Mesenteric fat pad (tissue), 1 donor: ENCODE data around the gene CDK6. TPM values are rescaled to one million over a fixed set of nuclear protein-coding genes. Genes with fewer than 3 reads are reported as not detected.

Experiments
- DNase-seq: peaks from one replicate; pipeline ENCODE4 v3.0.0-alpha.2; 2020; ENCODE audit warnings: low spot score
- total RNA-seq: library from RNA; stranded (reverse); fragmentation: NEBNext Ultra II Directional; extraction: Animal tissue kit (Norgen Biotek cat#: 25700); gene quantifications from one replicate; pipeline ENCODE4 v1.2.1, GENCODE V29; 2021
- donor health status: DM: yes; HTN: yes; CAD: no.

The CDK6 gene
- total RNA-seq, 1 donor from 2014 or later: 17.1 TPM

- no peak for DNase-seq
Observed at GRCh38 chr7:92847305-92847704, 10.9 kb upstream of the CDK6 start.

DNA sequence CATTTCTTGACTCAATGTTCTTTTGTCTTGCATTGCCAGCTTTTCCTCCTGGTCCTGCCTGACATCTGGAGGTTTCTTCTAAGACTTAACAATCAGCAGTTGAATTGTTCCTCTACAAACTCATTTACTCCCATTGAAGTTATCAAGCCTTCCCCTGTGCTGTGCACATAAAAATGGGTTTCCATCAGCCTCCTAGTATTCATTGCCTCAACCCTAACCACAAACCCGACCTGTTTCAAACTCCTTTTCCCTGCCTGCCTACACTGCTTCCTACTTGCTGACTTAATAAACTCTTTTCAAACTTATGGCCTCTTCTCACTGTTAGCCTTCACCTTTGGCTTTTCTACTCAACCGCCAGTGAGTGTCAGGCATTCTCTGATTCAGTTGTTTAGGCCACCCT, 9.4 kb upstream of the CDK6 start:
- no peak for DNase-seq

DNA sequence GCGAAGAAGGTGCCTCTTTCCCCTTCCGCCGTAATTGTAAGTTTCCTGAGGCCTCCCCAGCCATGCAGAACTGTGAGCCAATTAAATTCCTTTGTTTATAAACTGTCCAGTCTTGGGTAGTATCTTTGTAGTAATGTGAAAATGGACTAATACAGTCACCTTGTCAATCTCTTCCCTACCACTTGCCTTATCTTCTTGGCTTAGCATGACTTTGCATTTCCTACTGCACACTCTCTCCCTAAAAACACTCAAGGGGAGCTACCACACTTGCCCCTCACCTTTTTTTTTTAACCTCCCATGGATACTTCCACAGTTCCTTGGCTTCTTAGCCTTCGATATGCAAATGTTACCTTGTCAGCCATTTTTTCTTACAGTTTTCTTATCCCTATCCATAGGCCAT, 7.4 kb upstream of the CDK6 start:
- DNase-seq: no peak

- no peak for DNase-seq
Observed at GRCh38 chr7:92843034-92843760, 6.8 kb upstream of the CDK6 start.

DNA sequence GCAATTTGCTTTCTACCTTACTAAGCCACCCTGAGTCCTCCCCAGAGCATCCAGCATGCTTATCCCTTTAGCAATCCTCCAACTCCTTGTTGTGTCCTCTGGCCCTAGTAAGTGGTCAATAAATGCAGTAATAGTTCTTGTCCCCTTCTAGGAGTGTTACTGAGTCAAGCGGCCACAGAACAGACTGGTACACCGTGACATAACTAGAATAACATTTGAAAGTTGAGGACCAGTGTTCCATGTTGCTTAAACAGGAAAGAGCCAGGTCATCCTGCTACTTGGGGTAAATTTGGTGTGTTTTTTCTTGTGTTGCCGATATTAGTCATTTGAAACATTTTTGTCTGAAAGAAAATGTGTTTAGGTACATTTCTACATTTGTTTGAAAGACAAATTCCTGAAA, 4.8 kb upstream of the CDK6 start:
- DNase-seq: no peak

GRCh38 chr7:92840316-92840715, 3.9 kb upstream of the CDK6 start:
- DNase-seq: no peak

DNA sequence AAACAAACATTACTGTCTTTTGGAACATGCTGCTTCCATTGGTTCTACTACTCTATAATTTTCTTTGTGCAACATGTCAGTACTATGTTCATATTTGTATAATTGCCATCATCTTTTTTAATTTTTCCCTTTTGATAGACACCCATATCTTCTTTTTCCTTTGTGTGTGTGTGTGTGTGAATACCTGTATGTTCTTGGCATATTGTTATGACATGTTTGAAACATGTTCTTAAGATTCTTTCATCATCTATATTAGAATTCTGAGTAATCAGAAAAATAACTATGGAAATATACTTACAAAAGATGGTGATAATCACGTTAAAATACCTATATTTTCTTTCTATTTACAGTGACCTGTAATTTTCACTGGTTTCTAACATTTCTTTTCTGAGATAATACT, 3.5 kb upstream of the CDK6 start:
- no peak for DNase-seq

- no peak for DNase-seq
Observed at GRCh38 chr7:92838934-92839333, 2.6 kb upstream of the CDK6 start.

GRCh38 chr7:92837000-92837749, 802 bp upstream of the CDK6 start:
- DNase-seq: no peak

- DNase-seq: no peak
Observed at GRCh38 chr7:92835851-92836488, 403 bp downstream of the CDK6 start.

- DNase-seq: no peak
Observed at GRCh38 chr7:92835261-92835850, 1.0 kb downstream of the CDK6 start.

DNA sequence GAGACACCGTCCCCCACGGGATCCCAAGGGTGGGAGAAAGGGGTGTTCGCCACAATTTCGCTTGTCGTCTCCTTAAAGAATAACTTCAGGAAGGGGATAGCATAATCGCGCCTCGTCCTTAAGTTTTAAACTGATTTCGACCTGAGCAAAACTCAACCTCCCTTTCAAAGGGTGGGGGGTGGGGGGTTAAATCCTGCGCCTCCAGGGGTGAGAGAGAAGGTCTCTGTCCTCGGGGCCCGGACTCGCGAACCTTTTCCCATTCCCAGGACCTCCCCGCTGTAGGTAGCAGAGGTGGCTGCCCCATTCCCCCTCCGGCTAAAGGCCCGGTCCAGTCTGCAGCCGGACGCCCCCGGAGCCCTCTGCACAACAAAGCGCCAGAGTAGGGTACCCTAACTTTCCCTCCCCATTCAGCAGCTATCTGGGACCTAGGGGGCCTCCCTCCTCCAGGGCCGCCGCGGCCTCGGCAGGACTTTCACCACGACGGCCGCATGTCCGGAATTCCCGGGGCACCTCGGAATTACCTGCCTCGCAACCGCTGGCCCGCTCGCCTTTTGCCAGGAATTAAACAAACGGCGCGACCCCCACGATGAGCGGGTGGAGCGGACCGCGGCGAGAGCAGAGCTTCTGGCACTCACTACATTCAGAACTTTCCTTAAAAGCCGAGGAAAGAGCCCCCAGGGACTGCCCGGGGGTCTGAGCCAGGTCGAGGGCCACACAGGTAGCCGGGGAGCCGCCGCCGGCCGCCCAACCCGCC, 1.7 kb downstream of the CDK6 start:
- DNase-seq: no peak

- peak; percentile 93 for DNase-seq
Observed at GRCh38 chr7:92833766-92834506, 2.4 kb downstream of the CDK6 start.

DNA sequence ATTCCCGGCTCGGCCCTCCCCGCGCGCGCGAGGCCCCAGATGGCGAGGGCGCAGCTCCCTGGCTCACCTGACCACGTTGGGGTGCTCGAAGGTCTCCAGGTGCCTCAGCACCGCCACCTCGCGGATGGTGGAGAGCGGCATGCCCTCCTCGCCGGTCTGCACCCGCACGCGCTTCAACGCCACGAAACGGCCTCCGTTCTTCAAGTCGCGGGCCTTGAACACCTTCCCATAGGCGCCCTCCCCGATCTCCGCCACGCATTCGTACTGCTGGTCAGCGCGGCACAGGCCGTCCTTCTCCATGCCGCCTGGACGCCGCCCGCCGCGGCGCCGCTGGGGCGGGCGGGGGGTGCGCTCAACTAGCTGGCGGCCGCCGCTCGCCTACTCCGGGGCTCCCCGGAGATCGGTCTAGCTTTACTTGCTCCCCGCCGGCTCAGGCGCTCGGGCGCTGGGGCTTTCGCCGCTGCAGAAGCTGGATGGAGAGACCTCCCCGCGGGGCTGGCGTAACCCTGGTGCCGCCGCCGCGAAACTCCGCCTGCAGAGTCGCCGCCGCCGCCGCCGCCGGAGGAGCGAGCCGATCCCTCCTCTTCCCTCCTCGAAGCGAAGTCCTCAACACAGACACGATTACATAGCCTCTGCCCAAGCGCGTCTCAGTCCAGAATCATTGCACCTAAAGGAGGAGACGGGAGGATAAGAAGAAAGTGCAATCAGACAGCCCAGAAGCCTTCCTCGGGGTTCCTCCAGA, 3.2 kb downstream of the CDK6 start:
- peak; percentile 93 for DNase-seq

DNA sequence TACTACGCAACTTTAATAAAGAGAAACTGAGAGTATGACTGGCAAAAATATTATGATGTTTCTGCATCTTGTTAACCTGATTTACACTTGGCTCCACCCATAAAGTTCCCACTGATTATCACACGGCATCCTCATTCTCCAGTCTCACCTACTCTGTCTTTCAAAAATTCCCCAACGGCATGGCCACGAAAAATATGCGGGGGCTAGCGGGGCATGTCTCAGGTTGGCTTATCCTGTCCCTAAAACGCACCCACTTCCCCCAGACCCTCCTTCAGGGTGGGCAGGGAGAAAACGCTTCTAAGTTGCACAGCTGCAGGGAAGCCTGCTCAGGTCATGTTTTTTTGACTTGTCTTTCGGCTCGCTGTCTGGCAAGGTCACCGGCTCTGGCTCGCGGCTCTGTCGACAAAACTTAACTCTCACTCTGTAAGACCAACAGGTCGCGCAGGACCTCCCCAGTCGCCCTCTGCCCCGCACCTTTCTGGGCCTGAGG, 3.8 kb downstream of the CDK6 start:
- no peak for DNase-seq

GRCh38 chr7:92831716-92832533, 4.4 kb downstream of the CDK6 start:
- no peak for DNase-seq

GRCh38 chr7:92830532-92831110, 5.8 kb downstream of the CDK6 start:
- DNase-seq: no peak

DNA sequence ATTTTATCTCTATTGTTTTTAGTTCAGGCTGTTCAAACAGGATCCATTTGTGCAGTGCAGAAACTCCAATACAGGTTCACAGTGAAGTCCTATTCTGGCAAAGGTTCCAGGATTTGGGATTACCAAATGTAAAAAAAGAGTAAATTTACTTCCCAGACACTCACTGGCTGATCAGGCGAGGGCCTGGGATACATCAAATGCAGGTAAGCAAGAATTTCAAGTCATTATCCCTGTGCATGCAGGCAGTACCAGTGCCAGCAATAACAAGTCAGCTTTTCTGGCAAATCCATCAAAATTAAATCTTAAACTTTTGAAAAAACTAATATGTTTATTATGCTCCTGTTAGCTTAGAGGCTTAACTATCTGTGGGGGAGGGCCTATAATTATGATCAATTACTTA, 6.3 kb downstream of the CDK6 start:
- no peak for DNase-seq
